HG03575 (cell line): ENCODE data around the gene INCENP.

Experiments used
- ATAC-seq: cut with Tn5 transposase; IDR thresholded peaks from one replicate; pipeline ENCODE4 v1.9.1; 2021; ENCODE audit not compliant: unreplicated experiment, insufficient number of reproducible peaks, low FRiP score; ENCODE audit errors: extremely low read depth

Gene INCENP

GRCh38 chr11:62120431-62120830 is 3.4 kb upstream of the INCENP start:
- no peak for ATAC-seq

GRCh38 chr11:62122076-62122475 is 1.7 kb upstream of the INCENP start:
- no peak for ATAC-seq

GRCh38 chr11:62124186-62125113 is 639 bp downstream of the INCENP start:
- no peak for ATAC-seq

- ATAC-seq: no peak
These were observed 1.5 kb downstream of the INCENP start for GRCh38 chr11:62125316-62125715.

- no peak for ATAC-seq
These were observed 2.1 kb downstream of the INCENP start for GRCh38 chr11:62125881-62126280.

GRCh38 chr11:62127426-62127825 is 3.6 kb downstream of the INCENP start:
- no peak for ATAC-seq

- ATAC-seq: no peak
These were observed 4.3 kb downstream of the INCENP start for GRCh38 chr11:62127941-62128770.

GRCh38 chr11:62128835-62129234 is 5.0 kb downstream of the INCENP start:
- ATAC-seq: no peak

- no peak for ATAC-seq
These were observed 5.9 kb downstream of the INCENP start for GRCh38 chr11:62129590-62130282.

- ATAC-seq: no peak
These were observed 6.7 kb downstream of the INCENP start for GRCh38 chr11:62130283-62131169.

GRCh38 chr11:62131170-62131464 is 7.3 kb downstream of the INCENP start:
- ATAC-seq: no peak

- ATAC-seq: no peak
These were observed 8.4 kb downstream of the INCENP start for GRCh38 chr11:62132191-62132590.

- ATAC-seq: no peak
These were observed 9.0 kb downstream of the INCENP start for GRCh38 chr11:62132689-62133293.

- ATAC-seq: no peak
These were observed 9.7 kb downstream of the INCENP start for GRCh38 chr11:62133328-62134065.

GRCh38 chr11:62137276-62137861 is 13.6 kb downstream of the INCENP start:
- ATAC-seq: no peak

- ATAC-seq: no peak
These were observed 14.2 kb downstream of the INCENP start for GRCh38 chr11:62137881-62138629.
